K562 (cell line): ENCODE results near the gene DAZAP1. TPM values are rescaled to one million over a fixed set of nuclear protein-coding genes. Genes with fewer than 3 reads are reported as not detected.

Experiments used
- HMG20A ChIP-seq: fragments of 450-650 bp; formaldehyde crosslinking; conservative IDR thresholded peaks from 2 replicates; pipeline ENCODE4 v1.4.0; 2020; ENCODE audit warnings: mild to moderate bottlenecking, mixed read lengths
- HOMEZ ChIP-seq: fragments of 250-450 bp; sonication (Bioruptor Pico); IDR thresholded peaks from 2 replicates; pipeline ENCODE4 v1.4.0; 2020; ENCODE audit warnings: mild to moderate bottlenecking, moderate library complexity
- HOXB6 ChIP-seq: fragments of 250-450 bp; sonication (Bioruptor Pico); IDR thresholded peaks from 2 replicates; pipeline ENCODE4 v1.5.1; 2022; ENCODE audit warnings: mild to moderate bottlenecking, borderline replicate concordance
- IRF1 ChIP-seq: sonication (generic); formaldehyde crosslinking; IDR thresholded peaks from 2 replicates; pipeline ENCODE4 v1.8.0; 2022; ENCODE audit warnings: missing genetic modification reagents, mild to moderate bottlenecking, borderline replicate concordance
- PHTF2 ChIP-seq: fragments of 250-450 bp; sonication (Bioruptor Pico); IDR thresholded peaks from 2 replicates; pipeline ENCODE4 v1.5.0; 2021; ENCODE audit warnings: mild to moderate bottlenecking
- SMARCA4 ChIP-seq: fragments of 450-650 bp; IDR thresholded peaks from 2 replicates; pipeline ENCODE4 v1.6.1; 2016
- SREBF1 ChIP-seq: fragments of 150-350 bp; IDR thresholded peaks from 2 replicates; pipeline ENCODE4 v1.6.1; 2014; ENCODE audit warnings: antibody characterized with exemption, low read depth, low read length, borderline replicate concordance
- ZBTB17 ChIP-seq: fragments of 450-650 bp; formaldehyde crosslinking; IDR thresholded peaks from 2 replicates; pipeline ENCODE4 v1.4.0; 2020; ENCODE audit warnings: mild to moderate bottlenecking
- ZNF347 ChIP-seq: fragments of 450-650 bp; formaldehyde crosslinking; IDR thresholded peaks from 2 replicates; pipeline ENCODE4 v1.4.0; 2020; ENCODE audit warnings: low read depth, mild to moderate bottlenecking, moderate library complexity
- ZNF354B ChIP-seq: fragments of 250-450 bp; sonication (Bioruptor Pico); IDR thresholded peaks from 2 replicates; pipeline ENCODE4 v1.4.0; 2020
- ZNF431 ChIP-seq: sonication (generic); formaldehyde crosslinking; IDR thresholded peaks from 2 replicates; pipeline ENCODE4 v1.8.0; 2022; ENCODE audit warnings: mild to moderate bottlenecking, missing genetic modification reagents
- ZNF507 ChIP-seq: conservative IDR thresholded peaks from 2 replicates; pipeline ENCODE4 v1.6.1; 2017; ENCODE audit warnings: missing genetic modification characterization, missing compliant biosample characterization
- ZNF518B ChIP-seq: fragments of 250-450 bp; sonication (Bioruptor Pico); IDR thresholded peaks from 2 replicates; pipeline ENCODE4 v1.5.0; 2021; ENCODE audit warnings: mild to moderate bottlenecking, moderate library complexity
- ZNF764 ChIP-seq: fragments of 250-450 bp; sonication (Bioruptor Pico); IDR thresholded peaks from 2 replicates; pipeline ENCODE4 v1.4.0; 2020; ENCODE audit warnings: low read depth, mild to moderate bottlenecking, moderate library complexity
- polyA plus RNA-seq, 8 experiments: library from polyadenylated mRNA; depleted of rRNA in 4 of 8; stranded (reverse) in 5 of 8; unstranded in 3 of 8; fragments of >200 nt; fragmentation: Nextera tagmentation in 2 of 8; fragmentation: Illumina TruSeq in 1 of 8; extraction: Ambion mirVana in 2 of 8; extraction: Trizol in 1 of 8; gene quantifications; 2 replicates each; pipeline versions ENCODE4 v1.2.1 to v1.2.3, GENCODE V29; 2011 to 2014; ENCODE audit warnings: inconsistent platforms in 1 of 8, missing spikeins in 1 of 8
- total RNA-seq, 7 experiments: library from RNA; depleted of rRNA in 6 of 7; stranded (reverse); fragments of >200 nt in 6 of 7; fragmentation: Illumina TruSeq in 2 of 7; extraction: Trizol in 2 of 7; gene quantifications; 2 replicates each; pipeline versions ENCODE4 v1.2.1 to v1.2.3, GENCODE V29; 2011 to 2021; ENCODE audit warnings: low replicate concordance in 1 of 7
- TF ChIP-seq, protein P1 (sequence below), 2 experiments: fragments of 450-650 bp; IDR thresholded peaks; 2 replicates each; pipeline ENCODE4 v1.6.1; 2018; ENCODE audit warnings: mild to moderate bottlenecking in 2 of 2, low read depth in 1 of 2; ENCODE audit not compliant: partially characterized antibody in 2 of 2
- TF ChIP-seq, protein P2 (sequence below): fragments of 450-650 bp; formaldehyde crosslinking; IDR thresholded peaks from 2 replicates; pipeline ENCODE4 v1.4.0; 2022; ENCODE audit warnings: missing genetic modification characterization

Gene DAZAP1
- total and polyA plus RNA-seq, 9 of the 15 experiments (the other 6 are each of a cell fraction or from before 2014, with no cell fraction given), result 10.8 to 289 (median 142) TPM

- TF ChIP-seq ZNF764 (CRISPR knock-in tag), result peak; percentile 94
- TF ChIP-seq SMARCA4, result no peak
- TF ChIP-seq, protein P1, sequence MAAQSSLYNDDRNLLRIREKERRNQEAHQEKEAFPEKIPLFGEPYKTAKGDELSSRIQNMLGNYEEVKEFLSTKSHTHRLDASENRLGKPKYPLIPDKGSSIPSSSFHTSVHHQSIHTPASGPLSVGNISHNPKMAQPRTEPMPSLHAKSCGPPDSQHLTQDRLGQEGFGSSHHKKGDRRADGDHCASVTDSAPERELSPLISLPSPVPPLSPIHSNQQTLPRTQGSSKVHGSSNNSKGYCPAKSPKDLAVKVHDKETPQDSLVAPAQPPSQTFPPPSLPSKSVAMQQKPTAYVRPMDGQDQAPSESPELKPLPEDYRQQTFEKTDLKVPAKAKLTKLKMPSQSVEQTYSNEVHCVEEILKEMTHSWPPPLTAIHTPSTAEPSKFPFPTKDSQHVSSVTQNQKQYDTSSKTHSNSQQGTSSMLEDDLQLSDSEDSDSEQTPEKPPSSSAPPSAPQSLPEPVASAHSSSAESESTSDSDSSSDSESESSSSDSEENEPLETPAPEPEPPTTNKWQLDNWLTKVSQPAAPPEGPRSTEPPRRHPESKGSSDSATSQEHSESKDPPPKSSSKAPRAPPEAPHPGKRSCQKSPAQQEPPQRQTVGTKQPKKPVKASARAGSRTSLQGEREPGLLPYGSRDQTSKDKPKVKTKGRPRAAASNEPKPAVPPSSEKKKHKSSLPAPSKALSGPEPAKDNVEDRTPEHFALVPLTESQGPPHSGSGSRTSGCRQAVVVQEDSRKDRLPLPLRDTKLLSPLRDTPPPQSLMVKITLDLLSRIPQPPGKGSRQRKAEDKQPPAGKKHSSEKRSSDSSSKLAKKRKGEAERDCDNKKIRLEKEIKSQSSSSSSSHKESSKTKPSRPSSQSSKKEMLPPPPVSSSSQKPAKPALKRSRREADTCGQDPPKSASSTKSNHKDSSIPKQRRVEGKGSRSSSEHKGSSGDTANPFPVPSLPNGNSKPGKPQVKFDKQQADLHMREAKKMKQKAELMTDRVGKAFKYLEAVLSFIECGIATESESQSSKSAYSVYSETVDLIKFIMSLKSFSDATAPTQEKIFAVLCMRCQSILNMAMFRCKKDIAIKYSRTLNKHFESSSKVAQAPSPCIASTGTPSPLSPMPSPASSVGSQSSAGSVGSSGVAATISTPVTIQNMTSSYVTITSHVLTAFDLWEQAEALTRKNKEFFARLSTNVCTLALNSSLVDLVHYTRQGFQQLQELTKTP (IDR thresholded peaks at IDR 0.05; ENCODE audit: low read depth in 1 of 2, partially characterized antibody in 2 of 2), result peak; percentile 42 to 87
- no peak for TF ChIP-seq ZNF518B (CRISPR knock-in tag)
- no peak for TF ChIP-seq PHTF2 (CRISPR knock-in tag)
- TF ChIP-seq SREBF1, result peak; percentile 85; the same call in 1 of the 2 replicates
- no peak for TF ChIP-seq ZNF507 (tag)
- TF ChIP-seq ZNF354B, result no peak
- TF ChIP-seq ZNF347, result no peak
- no peak for TF ChIP-seq HMG20A (CRISPR knock-in tag)
- TF ChIP-seq HOXB6 (CRISPR knock-in tag), result no peak
- TF ChIP-seq HOMEZ, result no peak
- peak; percentile 63; the same call in 1 of the 2 replicates for TF ChIP-seq ZNF431 (CRISPR knock-in tag)
- peak; percentile 47; the same call in 1 of the 2 replicates for TF ChIP-seq IRF1 (CRISPR knock-in tag)
- TF ChIP-seq, protein P2, sequence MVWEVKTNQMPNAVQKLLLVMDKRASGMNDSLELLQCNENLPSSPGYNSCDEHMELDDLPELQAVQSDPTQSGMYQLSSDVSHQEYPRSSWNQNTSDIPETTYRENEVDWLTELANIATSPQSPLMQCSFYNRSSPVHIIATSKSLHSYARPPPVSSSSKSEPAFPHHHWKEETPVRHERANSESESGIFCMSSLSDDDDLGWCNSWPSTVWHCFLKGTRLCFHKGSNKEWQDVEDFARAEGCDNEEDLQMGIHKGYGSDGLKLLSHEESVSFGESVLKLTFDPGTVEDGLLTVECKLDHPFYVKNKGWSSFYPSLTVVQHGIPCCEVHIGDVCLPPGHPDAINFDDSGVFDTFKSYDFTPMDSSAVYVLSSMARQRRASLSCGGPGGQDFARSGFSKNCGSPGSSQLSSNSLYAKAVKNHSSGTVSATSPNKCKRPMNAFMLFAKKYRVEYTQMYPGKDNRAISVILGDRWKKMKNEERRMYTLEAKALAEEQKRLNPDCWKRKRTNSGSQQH, result peak; percentile 51; the same call in 1 of the 2 replicates
- TF ChIP-seq ZBTB17 (CRISPR knock-in tag), result 0 out of 2 replicates have a peak, but pooled peaks have one; percentile 81
These were observed 23.9 kb upstream of the DAZAP1 start, which contains the start of gene NDUFS7 (continued) for GRCh38 chr19:1383312-1384084.
